ENCODE data around the gene MBOAT2. TPM values are rescaled to one million over a fixed set of nuclear protein-coding genes. Genes with fewer than 3 reads are reported as not detected.

MBOAT2 gene
- total RNA-seq, 1 donor from 2014 or later = 5.3 TPM

- no peaks in the 10 kb centered on the region for H3K9me3 ChIP-seq (replicated peaks)
- H3K27me3 ChIP-seq (ENCODE audit: low read depth) = no peaks in the 10 kb centered on the region
- intact Hi-C loops (cut with micrococcal nuclease) = no loop called here
- H3K27ac ChIP-seq (replicated peaks) = no peak overlapping the region
- no peak for TF ChIP-seq CTCF (IDR thresholded peaks at IDR 0.05; ENCODE audit: borderline replicate concordance)
- no peaks in the 10 kb centered on the region for H3K36me3 ChIP-seq
- DNase-seq = no peak
- H3K4me3 ChIP-seq = no peak overlapping the region
- H3K4me1 ChIP-seq = no peaks in the 10 kb centered on the region
These were observed 17.7 kb downstream of the MBOAT2 start for GRCh38 chr2:8985561-8986326.

GRCh38 chr2:8984855-8985254 lies 18.6 kb downstream of the MBOAT2 start:
- Histone ChIP-seq H3K9me3 (replicated peaks) (no peaks in the 10 kb centered on the region), H3K27me3 (ENCODE audit: low read depth) (no peaks in the 10 kb centered on the region), H3K36me3 (no peaks in the 10 kb centered on the region), H3K4me1 (no peaks in the 10 kb centered on the region), H3K4me3 (no peak overlapping the region), H3K27ac (replicated peaks) (no peak overlapping the region)
- intact Hi-C loops (cut with micrococcal nuclease) = no loop called here
- TF ChIP-seq CTCF (IDR thresholded peaks at IDR 0.05; ENCODE audit: borderline replicate concordance) = no peak
- no peak for DNase-seq

GRCh38 chr2:8984157-8984556 lies 19.3 kb downstream of the MBOAT2 start:
- Histone ChIP-seq H3K36me3 (no peaks in the 10 kb centered on the region), H3K27ac (replicated peaks) (no peak overlapping the region), H3K4me1 (no peaks in the 10 kb centered on the region), H3K9me3 (replicated peaks) (no peaks in the 10 kb centered on the region), H3K27me3 (ENCODE audit: low read depth) (no peaks in the 10 kb centered on the region), H3K4me3 (no peak overlapping the region)
- intact Hi-C loops (cut with micrococcal nuclease) = no loop called here
- no peak for DNase-seq
- no peak for TF ChIP-seq CTCF (IDR thresholded peaks at IDR 0.05; ENCODE audit: borderline replicate concordance)

GRCh38 chr2:8983571-8983970 lies 19.9 kb downstream of the MBOAT2 start:
- intact Hi-C loops (cut with micrococcal nuclease) = no loop called here
- H3K9me3 ChIP-seq (replicated peaks) = no peaks in the 10 kb centered on the region
- H3K4me1 ChIP-seq = no peaks in the 10 kb centered on the region
- no peaks in the 10 kb centered on the region for H3K27me3 ChIP-seq (ENCODE audit: low read depth)
- no peak for TF ChIP-seq CTCF (IDR thresholded peaks at IDR 0.05; ENCODE audit: borderline replicate concordance)
- no peaks in the 10 kb centered on the region for H3K36me3 ChIP-seq
- H3K27ac ChIP-seq (replicated peaks) = no peak overlapping the region
- H3K4me3 ChIP-seq = no peak overlapping the region
- DNase-seq = no peak

GRCh38 chr2:8981876-8982275 lies 21.6 kb downstream of the MBOAT2 start:
- H3K36me3 ChIP-seq = no peaks in the 10 kb centered on the region
- H3K4me1 ChIP-seq = no peaks in the 10 kb centered on the region
- no peak overlapping the region for H3K27ac ChIP-seq (replicated peaks)
- TF ChIP-seq CTCF (IDR thresholded peaks at IDR 0.05; ENCODE audit: borderline replicate concordance) = no peak
- intact Hi-C loops (cut with micrococcal nuclease) = no loop called here
- DNase-seq = no peak
- no peak overlapping the region for H3K4me3 ChIP-seq
- H3K27me3 ChIP-seq (ENCODE audit: low read depth) = no peaks in the 10 kb centered on the region
- no peaks in the 10 kb centered on the region for H3K9me3 ChIP-seq (replicated peaks)

All from left ventricle myocardium inferior (tissue), 1 donor.